Mesenchymal stem cell (in vitro differentiated cells and primary cell): Measurements from ENCODE around the gene EIF4B.

Source experiments
- DNase-seq: peaks from one replicate; pipeline ENCODE4 v3.0.0-alpha.2; 2013
- H2AFZ ChIP-seq: one replicate; pipeline ENCODE4 v1.6.1; 2013; ENCODE audit warnings: low read depth, mild to moderate bottlenecking, control low read depth, inconsistent platforms, low read length, moderate library complexity
- H2AK5ac ChIP-seq: 2 replicates; pipeline ENCODE4 v1.6.1; 2013; ENCODE audit warnings: low read length, moderate library complexity, mild to moderate bottlenecking, inconsistent platforms; ENCODE audit not compliant: severe bottlenecking
- H2BK120ac ChIP-seq: one replicate; pipeline ENCODE4 v1.6.1; 2013; ENCODE audit warnings: low read depth, mild to moderate bottlenecking, inconsistent platforms, low read length, moderate library complexity
- H2BK12ac ChIP-seq, 2 experiments: one replicate each; pipeline ENCODE4 v1.6.1; 2013; ENCODE audit warnings: inconsistent platforms in 2 of 2, low read length in 2 of 2, mild to moderate bottlenecking in 2 of 2, moderate library complexity in 2 of 2, control low read depth in 1 of 2
- H2BK15ac ChIP-seq: one replicate; pipeline ENCODE4 v1.6.1; 2013; ENCODE audit warnings: mild to moderate bottlenecking, low read depth, inconsistent platforms; ENCODE audit not compliant: poor library complexity, severe bottlenecking
- H2BK5ac ChIP-seq: 2 replicates; pipeline ENCODE4 v1.6.1; 2013; ENCODE audit warnings: low read depth, mild to moderate bottlenecking, low read length, control low read depth, inconsistent platforms; ENCODE audit not compliant: poor library complexity, severe bottlenecking
- H3K14ac ChIP-seq, 2 experiments: one replicate each; pipeline ENCODE4 v1.6.1; 2013; ENCODE audit warnings: inconsistent platforms in 2 of 2, low read length in 2 of 2, control low read depth in 1 of 2, mild to moderate bottlenecking in 1 of 2, moderate library complexity in 1 of 2
- H3K18ac ChIP-seq, 2 experiments: one replicate each; pipeline ENCODE4 v1.6.1; 2013; ENCODE audit warnings: inconsistent platforms in 2 of 2, low read length in 2 of 2, control low read depth in 1 of 2, low read depth in 1 of 2, mild to moderate bottlenecking in 1 of 2
- H3K23ac ChIP-seq, 2 experiments: one replicate each; pipeline ENCODE4 v1.6.1; 2013; ENCODE audit warnings: inconsistent platforms in 2 of 2, low read length in 2 of 2, mild to moderate bottlenecking in 2 of 2, moderate library complexity in 2 of 2, control low read depth in 1 of 2
- H3K27ac ChIP-seq: 2 replicates; pipeline ENCODE4 v1.5.1; 2013; ENCODE audit warnings: mild to moderate bottlenecking, moderate library complexity, low read length, control low read depth, inconsistent platforms; ENCODE audit not compliant: poor library complexity, severe bottlenecking
- H3K27me3 ChIP-seq, 2 experiments: 2 replicates each; pipeline versions ENCODE4 v1.6.1 to v1.7.0; 2013; ENCODE audit warnings: low read length in 2 of 2, mild to moderate bottlenecking in 2 of 2, moderate library complexity in 2 of 2, control low read depth in 1 of 2, inconsistent platforms in 1 of 2; ENCODE audit not compliant: control insufficient read depth in 1 of 2, insufficient read depth in 1 of 2
- H3K36me3 ChIP-seq, 2 experiments: 2 replicates each; pipeline versions ENCODE4 v1.6.1 to v1.7.0; 2013; ENCODE audit warnings: low read length in 2 of 2, control low read depth in 1 of 2, inconsistent platforms in 1 of 2, low read depth in 1 of 2, mild to moderate bottlenecking in 1 of 2; ENCODE audit not compliant: insufficient read depth in 2 of 2, control insufficient read depth in 1 of 2
- H3K4ac ChIP-seq, 2 experiments: one replicate each; pipeline ENCODE4 v1.6.1; 2013; ENCODE audit warnings: inconsistent platforms in 2 of 2, low read length in 2 of 2, mild to moderate bottlenecking in 2 of 2, moderate library complexity in 2 of 2, control low read depth in 1 of 2, low read depth in 1 of 2
- H3K4me1 ChIP-seq: 2 replicates; pipeline ENCODE4 v1.6.1; 2013; ENCODE audit warnings: low read depth, low read length, control low read depth; ENCODE audit not compliant: control insufficient read depth, insufficient read depth
- H3K4me2 ChIP-seq: 2 replicates; pipeline ENCODE4 v1.6.1; 2013; ENCODE audit warnings: low read length, mild to moderate bottlenecking, inconsistent platforms; ENCODE audit not compliant: poor library complexity, severe bottlenecking
- H3K4me3 ChIP-seq, 2 experiments: 2 replicates each; pipeline versions ENCODE4 v1.5.1 to v1.7.0; 2013; ENCODE audit warnings: low read length in 2 of 2, mild to moderate bottlenecking in 2 of 2, control low read depth in 1 of 2, low read depth in 1 of 2; ENCODE audit not compliant: insufficient read depth in 1 of 2
- H3K79me1 ChIP-seq: replicated peaks from 2 replicates; pipeline ENCODE4 v1.6.1; 2013; ENCODE audit warnings: mild to moderate bottlenecking, control low read depth, low read length, inconsistent platforms; ENCODE audit not compliant: poor library complexity, severe bottlenecking
- H3K9ac ChIP-seq: 2 replicates; pipeline ENCODE4 v1.7.0; 2013; ENCODE audit warnings: mild to moderate bottlenecking, low read length, moderate library complexity
- H3K9me3 ChIP-seq: 2 replicates; pipeline ENCODE4 v1.7.0; 2013; ENCODE audit warnings: mild to moderate bottlenecking, low read length; ENCODE audit not compliant: control insufficient read depth
- H4K8ac ChIP-seq: one replicate; pipeline ENCODE4 v1.6.1; 2013; ENCODE audit warnings: inconsistent platforms, mild to moderate bottlenecking, low read length, moderate library complexity
- H4K91ac ChIP-seq: one replicate; pipeline ENCODE4 v1.6.1; 2013; ENCODE audit warnings: mild to moderate bottlenecking, low read length, inconsistent platforms
- WGBS: methylation state at CpG from one replicate; pipeline ENCODE4 v1.1.7; 2013; ENCODE audit warnings: mixed read lengths; 5-methylcytosine and 5-hydroxymethylcytosine counted together

The EIF4B gene

DNA sequence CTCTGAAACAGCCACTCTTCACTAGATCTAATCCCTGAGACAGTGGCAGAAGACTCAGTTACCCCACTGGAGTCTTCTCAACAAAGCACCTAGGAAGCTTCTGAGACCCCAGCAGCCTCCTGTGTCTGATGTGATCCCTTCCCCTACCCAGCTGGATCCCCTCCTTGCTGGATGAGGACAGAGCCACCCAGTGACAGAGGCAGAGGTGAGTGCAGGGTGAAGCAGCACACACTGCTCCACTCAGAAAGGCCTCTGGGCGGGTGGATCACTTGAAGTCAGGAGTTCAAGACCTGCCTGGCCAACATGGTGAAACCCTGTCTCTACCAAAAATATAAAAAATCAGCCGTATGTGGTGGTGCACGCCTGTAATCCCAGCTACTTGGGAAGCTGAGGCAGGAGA is 70.2 kb downstream of the EIF4B start:
- Histone ChIP-seq H2AK5ac (no peak overlapping the region), H4K8ac (no peak overlapping the region), H3K23ac (no peak overlapping the region), H3K4ac (no peak overlapping the region), H3K9me3 (no peaks in the 10 kb centered on the region), H3K14ac (no peak overlapping the region), H3K4me2 (no peak overlapping the region), H3K4me1 (peaks cover 9% of the 10 kb centered on the region), H2BK120ac (no peak overlapping the region), H3K27me3 (no peaks in the 10 kb centered on the region), H4K91ac (no peak overlapping the region), H3K18ac (no peak overlapping the region), H2BK15ac (no peak overlapping the region), H3K79me1 (peaks cover 33% of the 10 kb centered on the region), H2BK5ac (no peak overlapping the region), H2BK12ac (no peak overlapping the region), H3K27ac (no peak overlapping the region), H3K9ac (no peak overlapping the region), H2AFZ (no peak overlapping the region), H3K4me3 (no peak overlapping the region), H3K36me3 (peaks cover 39 to 40% of the 10 kb centered on the region in 2 experiments)
- 98% methylated on average over 3 of the region's 3 CpGs for WGBS
- DNase-seq, result no peak

DNA sequence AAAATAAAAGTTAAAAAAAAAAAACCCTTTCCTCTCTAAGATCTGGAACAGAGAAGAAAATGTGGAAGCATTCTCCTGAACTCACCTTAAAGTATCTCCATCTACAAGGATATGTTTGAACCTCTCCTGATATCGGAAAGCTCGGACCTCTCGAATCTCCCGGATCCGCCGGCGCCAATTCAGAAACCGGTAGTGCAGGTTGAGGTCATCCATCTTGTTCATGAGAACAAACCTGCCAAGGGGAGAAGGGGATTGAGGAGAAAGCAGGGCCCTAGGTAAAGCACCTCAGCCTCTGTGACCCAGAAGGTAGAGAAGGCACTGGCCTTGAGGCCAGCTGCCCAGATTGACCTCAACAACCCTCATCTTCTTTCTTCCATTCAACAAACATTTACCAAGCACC is 70.8 kb downstream of the EIF4B start:
- no peak for DNase-seq
- Histone ChIP-seq H4K8ac (no peak overlapping the region), H2BK12ac (no peak overlapping the region), H3K9me3 (no peaks in the 10 kb centered on the region), H2AFZ (no peak overlapping the region), H3K4me3 (no peak overlapping the region), H3K23ac (no peak overlapping the region), H3K36me3 (peaks cover 38 to 39% of the 10 kb centered on the region in 2 experiments), H3K4ac (no peak overlapping the region), H3K27ac (no peak overlapping the region), H3K4me1 (peaks cover 8% of the 10 kb centered on the region), H3K79me1 (peaks cover 31% of the 10 kb centered on the region), H3K9ac (no peak overlapping the region), H3K27me3 (no peaks in the 10 kb centered on the region), H3K4me2 (no peak overlapping the region), H3K18ac (no peak overlapping the region), H4K91ac (no peak overlapping the region), H2BK5ac (no peak overlapping the region), H3K14ac (no peak overlapping the region), H2AK5ac (no peak overlapping the region), H2BK15ac (no peak overlapping the region), H2BK120ac (no peak overlapping the region)
- WGBS, result 99% methylated on average over 8 of the region's 8 CpGs

DNA sequence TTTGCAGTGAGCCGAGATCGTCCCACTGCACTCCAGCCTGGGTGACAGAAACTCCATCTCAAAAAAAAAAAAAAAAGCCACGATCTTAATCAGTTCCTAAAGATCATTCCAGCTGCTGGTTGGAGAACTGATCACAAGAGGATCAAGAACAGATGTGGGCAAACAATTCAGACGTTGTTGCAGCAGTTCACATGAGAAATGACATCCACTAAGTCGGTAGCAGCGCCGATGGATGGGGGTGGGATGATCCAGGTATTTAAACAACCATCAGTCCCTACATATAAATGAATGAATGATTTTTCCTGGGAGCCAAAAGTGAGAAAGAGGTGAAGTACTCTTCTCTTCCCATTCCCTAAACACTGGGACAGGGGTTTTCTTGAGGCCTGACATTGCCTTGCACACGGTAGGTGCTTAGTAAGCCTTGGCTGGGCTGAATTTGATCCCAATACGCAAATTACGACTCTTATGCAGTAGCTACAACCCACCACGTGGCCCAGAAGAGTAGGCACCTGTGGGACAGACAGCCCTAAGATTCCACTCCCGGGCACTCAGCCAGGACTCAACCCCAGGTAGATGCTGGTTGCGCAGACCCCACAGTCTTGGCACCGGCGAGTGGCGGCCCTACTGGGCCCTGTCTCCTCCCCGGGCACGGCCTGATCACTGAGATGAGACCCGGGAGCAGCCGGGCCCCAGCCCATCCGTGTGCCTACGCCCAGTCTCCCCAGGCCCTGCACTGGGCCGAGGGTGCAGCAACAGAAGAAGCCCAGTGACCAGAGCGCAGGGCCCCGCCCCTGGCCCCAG is 72.4 kb downstream of the EIF4B start:
- no peaks in the 10 kb centered on the region for H3K27me3 ChIP-seq
- peak overlapping the region; percentile 39 for H2AFZ ChIP-seq
- peaks cover 5% of the 10 kb centered on the region for H3K4me1 ChIP-seq
- H2AK5ac ChIP-seq, result peak overlapping the region; percentile 72
- H2BK120ac ChIP-seq, result peak overlapping the region; percentile 91
- H4K8ac ChIP-seq, result peak overlapping the region; percentile 88
- peaks cover 28 to 30% of the 10 kb centered on the region in 2 experiments for H3K36me3 ChIP-seq
- peak overlapping the region; percentile 94 for H4K91ac ChIP-seq
- H3K4ac ChIP-seq, result peak overlapping the region; percentile 15 to 98
- H3K4me3 ChIP-seq, result peak overlapping the region; percentile 68 to 85
- peak overlapping the region in 1 of 2 experiments; percentile 85 for H3K14ac ChIP-seq
- peak overlapping the region; percentile 34 to 81 for H3K18ac ChIP-seq
- H2BK12ac ChIP-seq, result no peak overlapping the region
- peak overlapping the region in 1 of 2 experiments; percentile 19 for H3K23ac ChIP-seq
- H3K79me1 ChIP-seq, result peaks cover 28% of the 10 kb centered on the region
- H3K27ac ChIP-seq, result peak overlapping the region; percentile 79
- 23% methylated on average over 20 of the region's 25 CpGs for WGBS
- DNase-seq, result peak; percentile 50
- peak overlapping the region; percentile 88 for H3K9ac ChIP-seq
- no peaks in the 10 kb centered on the region for H3K9me3 ChIP-seq
- H2BK15ac ChIP-seq, result no peak overlapping the region
- H3K4me2 ChIP-seq, result peak overlapping the region; percentile 83
- peak overlapping the region; percentile 10 for H2BK5ac ChIP-seq

DNA sequence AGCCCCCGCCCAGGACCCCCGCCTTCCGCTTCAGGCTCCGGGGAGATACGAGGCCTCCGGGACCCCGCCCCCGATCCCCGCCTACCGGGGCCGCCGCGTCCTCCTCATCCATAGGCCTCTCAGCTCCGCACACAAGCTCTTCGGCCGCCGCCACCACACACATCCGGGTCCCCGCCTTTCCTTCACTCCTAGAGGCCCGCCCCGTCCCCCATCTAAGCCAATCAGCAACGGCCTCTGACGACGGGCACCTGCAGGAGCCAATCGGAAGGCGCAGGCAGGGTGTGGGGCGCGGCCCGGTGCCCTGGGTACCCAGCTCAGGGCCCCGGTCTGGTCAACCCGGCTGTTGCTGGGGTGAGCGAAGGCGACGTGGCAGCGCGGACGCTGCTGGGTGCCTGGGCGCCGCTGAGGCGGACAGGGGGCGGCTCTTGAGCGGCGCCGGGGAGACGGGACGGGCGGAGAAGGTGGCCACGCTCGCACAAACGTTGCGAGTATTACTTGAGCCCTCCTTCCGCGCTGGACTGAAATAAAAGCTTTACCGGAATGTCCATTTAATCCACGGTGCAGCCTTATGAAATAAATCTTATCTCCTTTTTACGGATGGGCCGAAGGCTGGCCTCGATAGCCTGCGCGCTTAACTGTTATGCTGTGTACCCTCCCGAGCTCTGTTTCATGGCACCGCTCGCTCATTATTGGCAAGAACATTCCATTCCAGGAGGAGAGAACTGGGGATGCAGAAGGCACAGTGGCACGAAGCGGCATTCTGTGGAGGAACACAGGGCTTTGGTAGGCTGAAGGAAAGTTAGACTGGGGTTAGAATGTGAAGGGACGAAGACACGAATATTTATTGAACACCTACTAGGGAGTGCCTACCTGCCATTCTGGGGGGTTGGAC is 73.2 kb downstream of the EIF4B start, which contains the start of gene SPRYD3:
Gene SPRYD3 (minus strand): TSS at position 165 of the 892 bp plus-strand sequence. CDS start 57 bp downstream, at position 108.
- DNase-seq, result peak; percentile 98
- peaks cover 5% of the 10 kb centered on the region for H3K4me1 ChIP-seq
- peak within 1 kb of the TSS; percentile 91 for H2BK120ac ChIP-seq
- 2% methylated on average over 62 of the region's 67 CpGs for WGBS
- peaks cover 25% of the 10 kb centered on the region for H3K79me1 ChIP-seq
- H3K23ac ChIP-seq, result peak within 1 kb of the TSS in 1 of 2 experiments; percentile 73
- H2BK12ac ChIP-seq, result peak within 1 kb of the TSS in 1 of 2 experiments; percentile 85
- no peaks in the 10 kb centered on the region for H3K27me3 ChIP-seq
- H3K9me3 ChIP-seq, result no peaks in the 10 kb centered on the region
- H3K4ac ChIP-seq, result peak within 1 kb of the TSS; percentile 80 to 98
- peak within 1 kb of the TSS; percentile 95 for H4K91ac ChIP-seq
- peak within 1 kb of the TSS; percentile 95 for H4K8ac ChIP-seq
- peak within 1 kb of the TSS; percentile 83 for H3K4me2 ChIP-seq
- H3K27ac ChIP-seq, result peak within 1 kb of the TSS; percentile 96
- H2AK5ac ChIP-seq, result peak within 1 kb of the TSS; percentile 72
- H2BK15ac ChIP-seq, result peak within 1 kb of the TSS; percentile 88
- H3K4me3 ChIP-seq, result peak within 1 kb of the TSS; percentile 68 to 87
- peak within 1 kb of the TSS; percentile 93 to 99 for H3K18ac ChIP-seq
- H3K14ac ChIP-seq, result peak within 1 kb of the TSS in 1 of 2 experiments; percentile 88
- peak within 1 kb of the TSS; percentile 34 for H2BK5ac ChIP-seq
- peak within 1 kb of the TSS; percentile 63 for H2AFZ ChIP-seq
- H3K36me3 ChIP-seq, result peaks cover 20 to 30% of the 10 kb centered on the region in 2 experiments
- H3K9ac ChIP-seq, result peak within 1 kb of the TSS; percentile 94
